ENCODE results near the gene CRYBB1. TPM values are rescaled to one million over a fixed set of nuclear protein-coding genes. Genes with fewer than 3 reads are reported as not detected.

CRYBB1 gene
- total RNA-seq, 1 donor from 2014 or later: not detected

DNA sequence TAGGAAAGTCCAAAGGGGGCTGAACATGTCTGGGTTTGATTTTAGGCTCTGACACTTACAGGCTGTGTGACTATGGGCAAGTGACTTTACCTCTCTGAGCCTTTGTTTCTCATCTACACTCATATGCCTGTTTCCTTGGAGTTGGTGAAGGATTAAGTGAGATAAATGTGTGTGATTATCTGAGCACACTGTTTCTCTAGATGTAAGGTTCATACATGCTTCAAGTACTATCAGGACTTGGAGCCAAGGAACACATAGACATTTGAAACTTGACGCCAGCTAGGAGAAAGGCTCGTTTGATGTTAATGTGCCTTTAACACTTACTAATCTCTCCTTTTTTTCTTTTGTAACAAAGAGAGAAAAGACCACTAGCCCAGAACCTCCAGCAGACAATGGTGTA lies 9.7 kb downstream of the CRYBB1 start:
- H3K4me3 ChIP-seq (ENCODE audit: low read depth, low read length): no peak overlapping the region
- TF ChIP-seq, protein P1, sequence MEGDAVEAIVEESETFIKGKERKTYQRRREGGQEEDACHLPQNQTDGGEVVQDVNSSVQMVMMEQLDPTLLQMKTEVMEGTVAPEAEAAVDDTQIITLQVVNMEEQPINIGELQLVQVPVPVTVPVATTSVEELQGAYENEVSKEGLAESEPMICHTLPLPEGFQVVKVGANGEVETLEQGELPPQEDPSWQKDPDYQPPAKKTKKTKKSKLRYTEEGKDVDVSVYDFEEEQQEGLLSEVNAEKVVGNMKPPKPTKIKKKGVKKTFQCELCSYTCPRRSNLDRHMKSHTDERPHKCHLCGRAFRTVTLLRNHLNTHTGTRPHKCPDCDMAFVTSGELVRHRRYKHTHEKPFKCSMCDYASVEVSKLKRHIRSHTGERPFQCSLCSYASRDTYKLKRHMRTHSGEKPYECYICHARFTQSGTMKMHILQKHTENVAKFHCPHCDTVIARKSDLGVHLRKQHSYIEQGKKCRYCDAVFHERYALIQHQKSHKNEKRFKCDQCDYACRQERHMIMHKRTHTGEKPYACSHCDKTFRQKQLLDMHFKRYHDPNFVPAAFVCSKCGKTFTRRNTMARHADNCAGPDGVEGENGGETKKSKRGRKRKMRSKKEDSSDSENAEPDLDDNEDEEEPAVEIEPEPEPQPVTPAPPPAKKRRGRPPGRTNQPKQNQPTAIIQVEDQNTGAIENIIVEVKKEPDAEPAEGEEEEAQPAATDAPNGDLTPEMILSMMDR (conservative IDR thresholded peaks at IDR 0.05; ENCODE audit: low read depth, low read length): no peak
- no peak for DNase-seq (ENCODE audit: low read depth)

DNA sequence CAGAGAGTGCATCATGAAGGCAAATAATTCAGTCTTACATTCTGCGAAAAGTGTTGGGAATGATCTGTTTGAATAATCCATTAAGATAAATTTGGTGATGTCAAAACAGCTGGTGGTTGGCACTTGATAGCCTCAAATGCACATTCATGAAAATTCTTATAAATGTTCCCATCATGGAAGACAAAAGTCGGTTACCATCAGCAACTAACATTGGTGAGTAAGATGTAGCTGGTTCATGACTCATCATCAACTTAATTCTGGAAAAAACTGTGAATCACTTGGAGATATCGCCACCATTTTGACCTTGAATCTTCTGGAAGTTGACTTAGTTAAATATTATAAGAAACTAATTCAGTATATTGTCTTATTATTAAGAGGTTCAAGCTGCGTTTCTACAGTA lies 11.2 kb downstream of the CRYBB1 start:
- TF ChIP-seq, protein P1 (conservative IDR thresholded peaks at IDR 0.05; ENCODE audit: low read depth, low read length): no peak
- H3K4me3 ChIP-seq (ENCODE audit: low read depth, low read length): no peak overlapping the region
- no peak for DNase-seq (ENCODE audit: low read depth)

DNA sequence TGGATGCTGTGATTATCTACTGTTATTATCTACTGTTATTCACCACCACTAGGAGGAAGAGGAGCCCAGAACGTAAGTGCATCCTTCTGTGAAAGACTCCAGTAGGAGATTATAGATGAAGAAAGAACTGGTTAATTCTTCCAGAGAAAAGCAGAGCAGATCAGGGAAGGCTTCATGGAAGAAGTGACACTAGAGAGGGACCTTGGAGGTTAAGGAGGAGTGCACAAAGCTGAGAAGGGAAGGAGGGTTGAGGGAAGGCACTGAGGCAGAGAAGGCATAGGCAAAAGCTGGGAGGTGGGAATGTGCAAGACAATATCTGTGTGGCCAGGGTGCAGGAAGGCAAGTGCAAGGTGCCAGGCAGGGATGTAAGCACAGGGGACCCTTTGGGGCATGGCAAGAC lies 13.5 kb downstream of the CRYBB1 start:
- DNase-seq (ENCODE audit: low read depth): no peak
- TF ChIP-seq, protein P1 (conservative IDR thresholded peaks at IDR 0.05; ENCODE audit: low read depth, low read length): no peak
- H3K4me3 ChIP-seq (ENCODE audit: low read depth, low read length): no peak overlapping the region

DNA sequence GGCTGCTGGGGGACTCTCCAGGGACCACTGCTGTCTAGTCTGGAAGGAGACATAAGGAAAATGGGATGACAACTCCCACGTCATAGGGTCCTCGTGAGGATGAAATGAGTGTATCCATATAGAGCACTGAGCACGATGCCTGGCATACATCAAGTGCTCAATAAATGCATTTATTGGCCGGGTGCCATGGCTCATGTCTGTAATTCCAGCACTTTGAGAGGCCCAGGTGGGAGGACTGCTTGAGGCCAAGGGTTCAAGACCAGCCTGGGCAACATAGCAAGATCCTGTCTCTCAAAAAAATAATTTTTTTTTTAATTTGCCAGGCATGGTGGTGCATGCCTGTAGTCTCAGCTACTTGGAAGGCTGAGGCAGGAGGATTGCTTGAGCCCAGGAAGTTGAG lies 15.7 kb downstream of the CRYBB1 start:
- TF ChIP-seq, protein P1 (conservative IDR thresholded peaks at IDR 0.05; ENCODE audit: low read depth, low read length): no peak
- H3K4me3 ChIP-seq (ENCODE audit: low read depth, low read length): no peak overlapping the region
- no peak for DNase-seq (ENCODE audit: low read depth)

DNA sequence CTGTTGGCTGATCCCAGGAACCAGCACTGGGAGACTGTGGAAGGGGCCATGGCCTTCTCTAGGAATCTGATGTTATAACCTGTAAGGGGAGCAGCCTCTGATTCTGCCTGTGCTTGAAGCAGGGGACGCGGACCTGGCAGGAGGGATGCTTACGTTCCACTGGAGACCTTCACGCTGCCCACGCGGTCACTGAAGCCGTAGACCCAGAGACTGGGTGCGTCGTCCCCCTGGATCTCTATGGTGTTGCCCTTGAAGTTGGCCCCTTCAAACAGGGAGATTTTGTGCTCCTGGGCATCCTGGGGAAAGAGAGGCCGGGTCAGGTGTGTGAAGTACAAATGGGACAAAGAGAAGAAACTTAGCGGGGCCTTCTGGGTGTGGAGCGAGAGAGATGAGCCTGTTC lies 16.1 kb downstream of the CRYBB1 start:
- no peak for DNase-seq (ENCODE audit: low read depth)
- no peak overlapping the region for H3K4me3 ChIP-seq (ENCODE audit: low read depth, low read length)
- TF ChIP-seq, protein P1 (conservative IDR thresholded peaks at IDR 0.05; ENCODE audit: low read depth, low read length): no peak

DNA sequence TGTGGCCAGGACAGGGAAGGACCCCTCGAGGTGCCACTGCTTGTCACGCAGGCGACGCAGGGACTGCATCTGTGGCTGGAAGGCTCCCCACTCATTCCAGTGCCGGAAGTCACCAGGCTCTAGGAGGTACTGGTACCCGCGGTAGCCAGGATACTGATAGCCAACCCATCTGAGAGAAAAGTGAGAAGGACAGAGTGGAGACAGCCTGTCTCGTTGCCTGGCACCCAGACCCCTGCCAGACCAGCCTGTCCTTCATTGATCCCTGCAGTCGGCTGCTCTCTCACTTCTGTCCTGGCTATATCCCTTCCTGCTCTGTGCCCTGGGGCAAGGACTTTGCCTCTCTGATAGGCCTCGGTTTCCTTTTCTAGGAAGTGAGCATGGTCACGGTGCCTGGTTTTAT lies 18.3 kb downstream of the CRYBB1 start:
- TF ChIP-seq, protein P1 (conservative IDR thresholded peaks at IDR 0.05; ENCODE audit: low read depth, low read length): no peak
- no peak for DNase-seq (ENCODE audit: low read depth)

DNA sequence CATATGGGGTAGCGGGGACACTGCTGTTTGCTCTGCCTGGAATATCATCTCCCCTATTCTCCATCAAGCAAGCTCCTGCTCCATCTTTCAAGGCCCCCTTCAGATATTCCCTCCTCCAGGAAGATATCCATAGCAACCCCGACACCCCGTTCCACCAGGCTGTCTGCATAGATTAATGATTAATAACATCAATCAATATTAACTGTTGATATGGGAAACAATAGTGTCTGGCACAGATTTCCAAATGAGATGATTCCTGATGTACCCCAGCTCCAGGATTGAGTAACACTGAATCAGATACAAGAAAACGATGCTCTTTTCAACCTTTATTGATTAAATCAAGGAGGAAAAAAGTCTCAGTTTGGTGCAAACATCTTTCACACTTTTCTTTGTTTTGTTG lies 20.3 kb downstream of the CRYBB1 start:
- no peak overlapping the region for H3K4me3 ChIP-seq (ENCODE audit: low read depth, low read length)

More for the DNA sequence above, 18.3 kb downstream of the CRYBB1 start:
- no peak overlapping the region for H3K4me3 ChIP-seq (ENCODE audit: low read depth, low read length)

More for the DNA sequence above, 20.3 kb downstream of the CRYBB1 start:
- TF ChIP-seq, protein P1 (conservative IDR thresholded peaks at IDR 0.05; ENCODE audit: low read depth, low read length): no peak
- no peak for DNase-seq (ENCODE audit: low read depth)
